Left lung (tissue), 10 donors: ENCODE results near the gene MAPKAPK5. TPM values are rescaled to one million over a fixed set of nuclear protein-coding genes. Genes with fewer than 3 reads are reported as not detected.
"Not testable (repeated sequence)": the region's sequence is repeated elsewhere in the genome, so short reads cannot be mapped to it uniquely, and the experiment has no call there.

Experiments used
- ATAC-seq: fragments of 200-7000 bp; cut with Tn5 transposase; one replicate; pipeline ENCODE4 v1.9.1; 2020; ENCODE audit warnings: moderate library complexity
- DNase-seq, 4 donors: peaks; one replicate each; pipeline ENCODE4 v3.0.0-alpha.2; 2013 to 2020
- H3K27ac ChIP-seq, 2 donors: fragments of 200-600 bp; sonication (generic) in 1 of 2; one replicate each; pipeline versions ENCODE4 v1.5.0 to v1.8.0; 2020 to 2021
- H3K27me3 ChIP-seq, 2 donors: fragments of 200-600 bp; sonication (generic) in 1 of 2; one replicate each; pipeline versions ENCODE4 v1.5.0 to v1.8.0; 2020 to 2021
- H3K36me3 ChIP-seq, 2 donors: fragments of 200-600 bp; sonication (generic) in 1 of 2; one replicate each; pipeline versions ENCODE4 v1.5.0 to v1.8.0; 2020 to 2021
- H3K4me1 ChIP-seq, 2 donors: fragments of 200-600 bp; one replicate each; pipeline ENCODE4 v1.8.0; 2021
- H3K4me3 ChIP-seq, 2 donors: fragments of 200-600 bp; sonication (generic) in 1 of 2; one replicate each; pipeline versions ENCODE4 v1.5.0 to v1.8.0; 2020 to 2021; ENCODE audit warnings: mild to moderate bottlenecking in 1 of 2
- H3K9me3 ChIP-seq, 2 donors: fragments of 200-600 bp; sonication (generic) in 1 of 2; one replicate each; pipeline versions ENCODE4 v1.5.0 to v1.8.0; 2020 to 2021
- intact Hi-C, 2 donors: fragments of 100-400 bp; cut with DNase I; formaldehyde crosslinking; loops; one replicate each; pipeline versions ENCODE4 v1.11.2 to v1.14.2; 2022
- polyA plus RNA-seq, 6 donors: library from polyadenylated mRNA; unstranded; fragments of 120-200 nt; gene quantifications; one replicate each; pipeline ENCODE4 v1.2.1, GENCODE V29; 2013; ENCODE audit not compliant: insufficient read length in 6 of 6
- total RNA-seq, 2 donors: library from RNA; stranded (reverse); fragmentation: NEBNext Ultra II Directional; extraction: Animal tissue kit (Norgen Biotek cat#: 25700); gene quantifications; one replicate each; pipeline ENCODE4 v1.2.1, GENCODE V29; 2021
- TF ChIP-seq, protein P1 (sequence below), 2 donors: fragments of 200-600 bp; sonication (generic) in 1 of 2; IDR thresholded peaks; one replicate each; pipeline versions ENCODE4 v1.5.0 to v1.8.0; 2021; ENCODE audit warnings: antibody characterized with exemption in 2 of 2
- donor health status: DM: no; HTN: yes; CAD: no.
- donor health status: DM: no; HTN: no; CAD: no.

Gene MAPKAPK5
- total and polyA plus RNA-seq, 8 donors = 31.7 to 57.9 (median 50.3) TPM

DNA sequence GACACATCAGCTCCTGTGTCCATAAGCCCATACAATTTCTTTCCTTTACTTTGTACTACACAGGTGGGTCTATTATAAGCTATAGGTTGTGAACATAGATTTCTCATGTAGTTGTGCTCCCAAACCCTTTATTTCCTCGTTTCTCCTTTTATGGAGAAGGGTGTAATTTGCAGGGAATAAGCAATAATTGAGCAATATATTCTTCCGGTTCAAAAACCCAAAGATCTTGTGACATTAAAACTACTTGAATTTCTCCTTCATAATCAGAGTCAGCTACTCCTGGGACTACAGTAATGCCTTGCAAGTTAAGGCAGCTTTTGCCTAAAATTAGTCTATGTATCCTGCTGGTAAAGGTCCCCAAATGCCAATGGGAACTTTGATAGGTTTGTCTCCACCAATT lies 19.1 kb upstream of the MAPKAPK5 start:
- intact Hi-C loops = no loop called here
- H3K36me3 ChIP-seq = no peaks in the 10 kb centered on the region
- no peak overlapping the region for H3K4me3 ChIP-seq
- H3K9me3 ChIP-seq = no peaks in the 10 kb centered on the region
- H3K4me1 ChIP-seq = peaks cover 0 to 26% of the 10 kb centered on the region in 2 donors
- ATAC-seq (no peak), DNase-seq (no peak)
- TF ChIP-seq, protein P1, sequence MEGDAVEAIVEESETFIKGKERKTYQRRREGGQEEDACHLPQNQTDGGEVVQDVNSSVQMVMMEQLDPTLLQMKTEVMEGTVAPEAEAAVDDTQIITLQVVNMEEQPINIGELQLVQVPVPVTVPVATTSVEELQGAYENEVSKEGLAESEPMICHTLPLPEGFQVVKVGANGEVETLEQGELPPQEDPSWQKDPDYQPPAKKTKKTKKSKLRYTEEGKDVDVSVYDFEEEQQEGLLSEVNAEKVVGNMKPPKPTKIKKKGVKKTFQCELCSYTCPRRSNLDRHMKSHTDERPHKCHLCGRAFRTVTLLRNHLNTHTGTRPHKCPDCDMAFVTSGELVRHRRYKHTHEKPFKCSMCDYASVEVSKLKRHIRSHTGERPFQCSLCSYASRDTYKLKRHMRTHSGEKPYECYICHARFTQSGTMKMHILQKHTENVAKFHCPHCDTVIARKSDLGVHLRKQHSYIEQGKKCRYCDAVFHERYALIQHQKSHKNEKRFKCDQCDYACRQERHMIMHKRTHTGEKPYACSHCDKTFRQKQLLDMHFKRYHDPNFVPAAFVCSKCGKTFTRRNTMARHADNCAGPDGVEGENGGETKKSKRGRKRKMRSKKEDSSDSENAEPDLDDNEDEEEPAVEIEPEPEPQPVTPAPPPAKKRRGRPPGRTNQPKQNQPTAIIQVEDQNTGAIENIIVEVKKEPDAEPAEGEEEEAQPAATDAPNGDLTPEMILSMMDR (IDR thresholded peaks at IDR 0.05) = no peak
- H3K27ac ChIP-seq = peak overlapping the region; percentile 47 to 63
- H3K27me3 ChIP-seq = no peaks in the 10 kb centered on the region

DNA sequence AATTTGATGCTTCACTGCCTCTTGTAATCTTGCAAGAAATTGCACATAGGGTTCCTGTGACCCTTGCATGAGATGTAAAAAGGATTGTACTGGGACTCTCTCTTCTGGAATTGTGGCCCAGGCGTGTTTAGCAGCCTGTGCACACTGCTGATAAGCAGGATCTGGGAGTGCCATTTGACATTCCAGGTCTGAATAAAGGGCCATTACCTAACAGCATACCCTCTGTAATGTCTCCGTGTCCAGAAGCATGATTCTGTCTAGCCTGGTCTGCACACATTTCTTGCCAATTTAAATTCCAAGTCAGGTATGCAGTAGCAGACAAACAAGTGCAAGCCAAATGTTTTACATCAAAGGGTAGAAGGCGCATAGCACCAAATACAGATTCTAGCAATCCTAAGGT lies 18.1 kb upstream of the MAPKAPK5 start:
- peaks cover 0 to 26% of the 10 kb centered on the region in 2 donors for H3K4me1 ChIP-seq
- peak; percentile 68 for ATAC-seq
- H3K4me3 ChIP-seq = no peak overlapping the region
- no peak overlapping the region for H3K27ac ChIP-seq
- intact Hi-C loops = no loop called here
- no peaks in the 10 kb centered on the region for H3K36me3 ChIP-seq
- no peaks in the 10 kb centered on the region for H3K27me3 ChIP-seq
- H3K9me3 ChIP-seq = no peaks in the 10 kb centered on the region
- DNase-seq = no peak
- TF ChIP-seq, protein P1 (IDR thresholded peaks at IDR 0.05) = no peak

DNA sequence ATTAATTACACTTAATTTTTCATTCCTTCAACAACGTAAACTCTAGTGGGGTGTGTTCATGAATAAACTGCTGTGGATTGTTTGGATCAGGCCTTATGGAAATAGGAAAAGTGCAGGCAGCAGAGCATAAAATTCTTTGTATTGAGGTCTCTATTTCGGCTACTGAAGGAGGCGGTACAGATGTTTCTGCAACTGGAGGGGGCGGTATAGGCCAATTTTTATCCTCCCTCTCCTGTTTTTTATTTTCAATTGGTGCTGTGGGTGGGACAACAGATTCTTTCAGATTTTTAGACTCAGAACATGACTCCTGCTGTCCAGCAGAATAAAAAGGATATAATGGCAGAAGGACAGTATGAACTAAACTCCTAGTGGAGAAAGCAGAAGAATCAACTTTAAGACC lies 17.7 kb upstream of the MAPKAPK5 start:
- H3K4me3 ChIP-seq, H3K36me3 ChIP-seq, DNase-seq, H3K9me3 ChIP-seq, H3K27me3 ChIP-seq, H3K27ac ChIP-seq, intact Hi-C loops: not testable (repeated sequence)
- TF ChIP-seq, protein P1 (IDR thresholded peaks at IDR 0.05) = peak; percentile 23 to 28
- H3K4me1 ChIP-seq = peaks cover 0 to 26% of the 10 kb centered on the region in 2 donors
- ATAC-seq = peak; percentile 47

DNA sequence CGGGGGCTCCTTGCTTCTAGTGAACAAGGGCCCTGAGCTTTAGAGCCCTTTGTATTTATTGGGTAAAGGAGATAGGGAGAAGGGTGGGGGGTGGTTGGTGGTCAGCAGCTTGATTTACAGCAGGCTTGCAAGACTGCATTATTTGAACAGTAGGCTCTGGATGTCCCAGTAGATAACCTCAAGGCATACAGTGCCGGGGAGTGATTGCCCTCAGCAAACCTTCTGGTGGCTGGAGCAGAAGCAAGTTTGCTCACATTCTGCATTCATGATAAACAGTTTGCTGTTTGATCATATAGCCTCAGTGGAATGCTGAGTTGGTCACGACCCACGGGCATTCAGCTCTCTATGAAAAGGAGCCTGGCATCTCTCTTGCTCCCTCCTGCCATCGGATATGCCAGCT lies 16.5 kb upstream of the MAPKAPK5 start:
- intact Hi-C loops = no loop called here
- ATAC-seq = no peak
- H3K27me3 ChIP-seq = no peaks in the 10 kb centered on the region
- TF ChIP-seq, protein P1 (IDR thresholded peaks at IDR 0.05) = no peak
- peaks cover 0 to 26% of the 10 kb centered on the region in 2 donors for H3K4me1 ChIP-seq
- H3K27ac ChIP-seq = no peak overlapping the region
- H3K9me3 ChIP-seq = no peaks in the 10 kb centered on the region
- no peak for DNase-seq
- no peak overlapping the region for H3K4me3 ChIP-seq
- no peaks in the 10 kb centered on the region for H3K36me3 ChIP-seq

DNA sequence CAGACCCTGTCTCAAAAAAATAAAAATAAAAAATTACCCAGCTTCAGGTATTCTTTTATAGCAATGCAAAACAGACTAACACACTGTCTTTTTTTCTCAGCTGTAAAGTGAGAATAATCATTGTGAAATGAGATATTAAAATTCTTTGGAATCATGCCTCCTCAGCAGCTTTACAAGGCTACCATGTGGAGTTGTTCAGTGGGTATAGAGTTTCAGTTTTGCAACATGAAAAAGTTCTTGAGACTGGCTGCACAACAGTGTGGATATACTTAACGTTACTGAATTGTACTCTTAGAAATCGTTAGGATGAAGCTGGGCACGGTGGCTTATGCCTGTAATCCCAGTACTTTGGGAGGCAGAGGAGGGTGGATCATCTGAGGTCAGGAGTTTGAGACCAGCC lies 15.7 kb upstream of the MAPKAPK5 start:
- TF ChIP-seq, protein P1 (IDR thresholded peaks at IDR 0.05) = no peak
- Histone ChIP-seq H3K36me3 (no peaks in the 10 kb centered on the region), H3K27ac (no peak overlapping the region), H3K9me3 (no peaks in the 10 kb centered on the region), H3K4me3 (no peak overlapping the region), H3K4me1 (peaks cover 0 to 26% of the 10 kb centered on the region in 2 donors), H3K27me3 (no peaks in the 10 kb centered on the region)
- no peak for ATAC-seq
- intact Hi-C loops = no loop called here
- DNase-seq = no peak
